ELR (cell line): Measurements from ENCODE around the gene CNDP1.

ENCODE experiments used
- DNase-seq: peaks from one replicate; pipeline ENCODE4 v3.0.0-alpha.2; 2015; ENCODE audit warnings: low read depth

Gene CNDP1

DNA sequence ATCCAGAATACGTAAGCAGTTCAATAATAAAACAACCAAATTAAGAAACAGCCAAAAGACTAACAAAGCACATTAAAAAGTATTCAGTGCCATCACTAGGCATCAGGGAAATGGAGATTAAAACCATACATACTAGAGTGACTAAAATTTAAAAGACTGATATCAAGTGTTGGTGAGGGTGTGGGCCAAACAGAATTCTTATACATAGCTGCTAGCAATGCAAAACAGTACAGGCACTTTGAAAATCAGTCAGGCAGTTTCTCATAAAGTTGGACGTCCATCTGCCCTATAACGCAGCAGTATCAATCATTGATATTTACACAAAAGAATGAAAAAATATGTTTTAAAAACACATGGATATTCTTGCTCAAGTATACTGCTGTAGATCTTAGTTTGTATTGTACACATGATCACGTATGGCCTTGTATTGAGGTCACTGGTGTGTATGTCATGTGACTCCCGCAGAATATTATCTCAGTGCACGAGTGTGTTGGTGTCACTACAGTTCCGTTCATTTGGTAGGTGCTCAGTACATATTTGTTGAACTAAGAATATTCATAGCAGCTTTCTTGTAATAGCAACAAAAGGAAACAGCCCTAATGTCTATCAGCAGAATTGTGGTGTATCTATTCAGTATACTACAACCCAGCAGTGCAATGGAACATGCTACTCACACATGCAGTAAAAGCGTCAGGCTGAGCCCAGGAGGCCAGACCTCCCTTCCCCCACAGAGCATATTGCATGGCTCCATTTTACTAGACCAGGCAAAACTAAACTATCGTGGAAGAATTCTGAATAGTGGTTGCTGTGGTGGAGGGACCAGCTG, 92.0 kb downstream of the CNDP1 start:
- DNase-seq, result no peak

DNA sequence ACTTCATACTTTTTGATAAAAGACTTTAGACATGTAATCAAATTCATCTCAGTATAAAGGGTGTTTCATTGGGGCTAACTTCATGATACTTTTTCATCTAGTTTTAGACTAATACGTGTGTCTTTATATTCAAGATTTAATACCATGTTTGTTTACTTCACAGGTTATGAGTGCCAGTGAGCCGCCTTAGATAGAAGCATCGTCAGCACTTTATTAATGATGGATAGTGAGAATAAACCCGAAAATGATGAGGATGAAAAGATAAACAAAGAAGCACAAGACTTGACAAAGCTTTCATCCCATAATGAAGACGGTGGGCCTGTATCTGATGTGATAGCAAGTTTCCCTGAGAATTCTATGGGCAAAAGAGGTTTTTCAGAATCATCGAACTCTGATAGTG, 96.5 kb downstream of the CNDP1 start:
- no peak for DNase-seq

DNA sequence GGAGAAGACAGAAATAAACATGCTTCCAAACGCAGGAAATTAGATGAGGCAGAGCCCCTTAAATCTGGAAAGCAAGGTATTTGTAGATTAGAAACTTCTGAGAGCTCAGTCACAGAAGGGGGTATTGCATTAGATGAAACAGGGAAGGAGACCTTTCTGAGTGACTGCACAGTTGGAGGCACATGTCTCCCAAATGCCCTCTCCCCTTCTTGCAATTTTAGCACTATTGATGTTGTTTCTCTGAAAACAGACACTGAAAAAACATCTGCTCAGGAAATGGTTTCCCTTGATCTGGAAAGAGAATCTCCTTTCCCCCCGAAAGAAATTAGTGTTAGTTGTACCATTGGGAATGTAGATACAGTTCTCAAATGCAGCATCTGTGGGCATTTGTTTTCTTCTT, 96.9 kb downstream of the CNDP1 start:
- no peak for DNase-seq

DNA sequence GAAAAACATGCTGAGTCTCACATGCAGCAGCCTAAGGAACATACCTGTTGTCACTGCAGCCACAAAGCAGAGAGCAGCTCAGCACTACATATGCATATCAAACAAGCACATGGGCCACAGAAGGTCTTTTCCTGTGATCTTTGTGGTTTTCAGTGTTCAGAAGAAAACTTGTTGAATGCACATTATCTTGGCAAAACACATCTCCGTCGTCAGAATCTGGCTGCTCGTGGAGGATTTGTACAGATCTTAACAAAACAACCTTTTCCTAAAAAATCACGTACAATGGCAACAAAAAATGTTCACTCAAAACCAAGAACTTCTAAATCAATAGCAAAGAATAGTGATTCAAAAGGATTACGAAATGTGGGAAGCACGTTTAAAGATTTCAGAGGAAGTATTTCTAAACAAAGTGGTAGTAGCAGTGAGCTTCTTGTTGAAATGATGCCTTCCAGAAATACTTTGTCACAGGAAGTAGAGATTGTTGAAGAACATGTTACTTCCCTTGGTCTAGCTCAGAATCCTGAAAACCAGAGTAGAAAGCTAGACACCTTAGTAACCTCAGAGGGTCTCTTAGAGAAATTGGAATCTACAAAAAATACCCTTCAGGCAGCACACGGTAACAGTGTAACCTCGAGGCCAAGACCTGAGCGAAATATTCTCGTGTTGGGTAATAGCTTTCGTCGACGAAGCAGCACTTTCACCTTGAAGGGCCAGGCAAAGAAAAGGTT, 97.5 kb downstream of the CNDP1 start:
- DNase-seq, result peak; percentile 66

DNA sequence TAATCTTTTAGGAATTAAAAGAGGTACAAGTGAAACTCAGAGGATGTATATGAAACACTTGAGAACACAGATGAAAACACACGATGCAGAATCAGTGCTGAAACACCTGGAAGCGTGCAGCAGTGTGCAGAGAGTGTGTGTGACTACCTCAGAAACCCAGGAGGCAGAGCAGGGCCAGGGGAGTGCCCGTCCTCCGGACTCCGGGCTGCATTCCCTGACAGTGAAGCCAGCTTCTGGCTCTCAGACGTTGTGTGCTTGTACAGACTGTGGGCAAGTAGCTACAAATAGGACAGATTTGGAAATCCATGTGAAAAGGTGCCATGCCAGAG, 98.0 kb downstream of the CNDP1 start:
- DNase-seq, result no peak

DNA sequence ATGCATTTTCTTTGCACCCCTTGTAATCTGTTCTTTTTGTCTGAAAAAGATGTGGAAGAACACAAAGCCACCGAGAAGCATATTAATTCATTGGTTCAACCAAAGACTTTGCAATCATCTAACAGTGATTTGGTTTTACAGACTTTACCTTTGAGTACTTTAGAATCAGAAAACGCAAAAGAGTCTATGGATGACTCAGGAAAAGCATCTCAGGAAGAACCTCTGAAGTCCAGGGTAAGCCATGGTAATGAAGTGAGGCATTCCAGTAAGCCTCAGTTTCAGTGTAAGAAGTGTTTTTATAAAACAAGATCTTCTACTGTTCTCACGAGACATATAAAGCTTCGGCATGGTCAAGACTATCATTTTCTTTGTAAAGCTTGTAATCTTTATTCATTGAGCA, 98.6 kb downstream of the CNDP1 start:
- no peak for DNase-seq

DNA sequence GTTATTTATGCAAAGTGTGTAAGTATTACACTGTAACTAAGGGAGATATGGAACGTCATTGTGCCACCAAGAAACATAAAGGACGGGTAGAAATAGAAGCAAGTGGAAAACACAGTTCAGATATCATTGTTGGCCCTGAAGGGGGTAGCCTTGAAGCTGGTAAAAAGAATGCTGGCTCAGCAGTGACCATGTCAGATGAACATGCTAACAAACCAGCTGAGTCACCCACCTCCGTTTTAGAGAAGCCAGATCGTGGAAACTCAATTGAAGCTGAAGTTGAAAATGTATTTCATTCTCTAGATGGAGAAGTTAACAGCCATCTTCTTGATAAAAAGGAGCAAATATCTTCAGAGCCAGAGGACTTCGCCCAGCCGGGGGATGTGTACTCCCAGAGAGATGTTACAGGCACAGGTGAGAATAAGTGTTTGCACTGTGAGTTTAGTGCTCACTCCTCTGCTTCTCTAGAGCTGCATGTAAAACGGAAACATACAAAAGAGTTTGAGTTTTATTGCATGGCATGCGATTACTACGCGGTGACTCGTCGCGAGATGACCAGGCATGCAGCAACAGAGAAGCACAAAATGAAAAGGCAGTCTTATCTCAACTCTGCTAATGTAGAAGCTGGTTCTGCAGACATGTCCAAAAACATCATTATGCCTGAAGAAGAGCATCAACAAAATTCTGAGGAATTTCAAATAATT, 99.5 kb downstream of the CNDP1 start:
- peak; percentile 71 for DNase-seq

DNA sequence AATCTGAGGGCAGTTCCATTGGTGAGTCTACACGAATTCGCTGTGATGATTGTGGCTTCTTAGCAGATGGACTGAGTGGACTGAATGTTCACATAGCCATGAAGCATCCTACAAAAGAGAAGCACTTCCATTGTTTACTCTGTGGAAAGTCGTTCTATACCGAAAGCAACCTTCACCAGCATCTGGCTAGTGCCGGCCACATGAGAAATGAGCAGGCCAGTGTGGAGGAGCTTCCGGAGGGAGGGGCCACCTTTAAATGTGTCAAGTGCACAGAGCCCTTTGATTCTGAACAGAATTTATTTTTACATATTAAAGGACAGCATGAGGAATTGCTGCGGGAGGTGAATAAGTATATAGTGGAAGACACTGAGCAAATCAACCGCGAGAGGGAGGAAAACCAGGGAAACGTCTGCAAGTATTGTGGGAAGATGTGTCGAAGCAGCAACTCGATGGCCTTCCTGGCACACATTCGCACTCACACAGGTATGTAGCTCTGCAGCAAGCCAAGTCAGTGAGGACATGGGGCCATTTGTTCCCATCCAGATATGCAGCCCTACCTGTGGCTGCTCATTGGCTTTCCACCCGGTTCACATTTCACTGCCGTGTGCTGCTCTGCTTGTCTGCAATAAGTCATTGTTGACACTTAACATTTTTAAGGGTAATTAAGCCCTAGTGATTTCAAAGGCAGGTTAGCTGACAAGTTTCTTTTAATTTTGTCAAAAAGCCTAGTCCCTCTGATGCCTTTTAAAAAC, 101.1 kb downstream of the CNDP1 start:
- DNase-seq, result no peak
